ENCODE results near the gene HNF4A.

DNA sequence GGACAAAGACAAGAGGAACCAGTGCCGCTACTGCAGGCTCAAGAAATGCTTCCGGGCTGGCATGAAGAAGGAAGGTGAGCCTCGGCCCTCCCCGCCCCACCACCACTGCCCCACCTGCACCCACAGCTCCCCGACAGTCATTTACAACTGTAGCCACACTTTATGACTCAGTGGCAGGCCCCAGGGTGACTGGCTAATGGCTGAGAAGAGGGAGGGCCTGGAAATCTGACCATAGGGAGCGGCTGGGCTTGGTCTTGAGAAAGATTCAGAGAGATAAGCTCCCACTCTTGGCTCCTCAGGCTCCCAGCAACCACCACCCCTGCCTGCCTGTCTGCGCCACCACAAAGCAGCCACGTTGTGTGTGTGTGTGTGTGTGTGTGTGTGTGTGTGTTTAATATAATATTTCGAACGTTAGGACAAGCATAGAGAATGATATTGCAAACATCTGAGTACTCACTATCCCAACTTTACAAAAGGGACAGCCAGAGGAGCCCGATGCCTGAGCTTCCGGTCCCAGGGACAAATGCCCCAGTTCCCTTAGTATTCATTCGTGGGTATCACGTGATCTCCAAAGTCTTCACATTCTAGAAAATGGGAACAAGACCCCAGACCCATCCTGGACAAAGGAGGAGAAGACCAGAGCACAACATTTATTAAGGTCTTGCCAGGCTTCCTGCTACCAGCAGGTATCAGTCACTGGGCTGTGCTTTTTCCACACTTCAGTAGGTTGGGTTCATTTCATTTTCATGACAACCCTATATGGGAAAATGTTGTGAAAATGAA lies 52.1 kb downstream of the HNF4A start:
- no peak for TF ChIP-seq EZH2 (IDR thresholded peaks at IDR 0.05; ENCODE audit: borderline replicate concordance, low read length)
- TF ChIP-seq, protein P1, sequence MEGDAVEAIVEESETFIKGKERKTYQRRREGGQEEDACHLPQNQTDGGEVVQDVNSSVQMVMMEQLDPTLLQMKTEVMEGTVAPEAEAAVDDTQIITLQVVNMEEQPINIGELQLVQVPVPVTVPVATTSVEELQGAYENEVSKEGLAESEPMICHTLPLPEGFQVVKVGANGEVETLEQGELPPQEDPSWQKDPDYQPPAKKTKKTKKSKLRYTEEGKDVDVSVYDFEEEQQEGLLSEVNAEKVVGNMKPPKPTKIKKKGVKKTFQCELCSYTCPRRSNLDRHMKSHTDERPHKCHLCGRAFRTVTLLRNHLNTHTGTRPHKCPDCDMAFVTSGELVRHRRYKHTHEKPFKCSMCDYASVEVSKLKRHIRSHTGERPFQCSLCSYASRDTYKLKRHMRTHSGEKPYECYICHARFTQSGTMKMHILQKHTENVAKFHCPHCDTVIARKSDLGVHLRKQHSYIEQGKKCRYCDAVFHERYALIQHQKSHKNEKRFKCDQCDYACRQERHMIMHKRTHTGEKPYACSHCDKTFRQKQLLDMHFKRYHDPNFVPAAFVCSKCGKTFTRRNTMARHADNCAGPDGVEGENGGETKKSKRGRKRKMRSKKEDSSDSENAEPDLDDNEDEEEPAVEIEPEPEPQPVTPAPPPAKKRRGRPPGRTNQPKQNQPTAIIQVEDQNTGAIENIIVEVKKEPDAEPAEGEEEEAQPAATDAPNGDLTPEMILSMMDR (IDR thresholded peaks at IDR 0.05; ENCODE audit: low read length), result no peak

Measured in OCI-LY1 (cell line).